Left lobe of liver (tissue), 2 donors: ENCODE measurements around the gene GATA6. TPM values are rescaled to one million over a fixed set of nuclear protein-coding genes. Genes with fewer than 3 reads are reported as not detected.

Source experiments
- ATAC-seq: fragments of 200-7000 bp; cut with Tn5 transposase; one replicate; pipeline ENCODE4 v1.9.1; 2020; ENCODE audit warnings: mild to moderate bottlenecking, moderate library complexity
- DNase-seq: peaks from one replicate; pipeline ENCODE4 v3.0.0-alpha.2; 2020; ENCODE audit warnings: low spot score
- total RNA-seq: library from RNA; stranded (reverse); gene quantifications from one replicate; pipeline ENCODE4 v1.2.1, GENCODE V29; 2021
- donor health status: DM: no; HTN: no; CAD: no; lungs with moderate emphysema.
- donor health status: DM: no; HTN: yes; CAD: no.

GATA6 gene
- total RNA-seq, 1 donor from 2014 or later: 11.7 TPM

DNA sequence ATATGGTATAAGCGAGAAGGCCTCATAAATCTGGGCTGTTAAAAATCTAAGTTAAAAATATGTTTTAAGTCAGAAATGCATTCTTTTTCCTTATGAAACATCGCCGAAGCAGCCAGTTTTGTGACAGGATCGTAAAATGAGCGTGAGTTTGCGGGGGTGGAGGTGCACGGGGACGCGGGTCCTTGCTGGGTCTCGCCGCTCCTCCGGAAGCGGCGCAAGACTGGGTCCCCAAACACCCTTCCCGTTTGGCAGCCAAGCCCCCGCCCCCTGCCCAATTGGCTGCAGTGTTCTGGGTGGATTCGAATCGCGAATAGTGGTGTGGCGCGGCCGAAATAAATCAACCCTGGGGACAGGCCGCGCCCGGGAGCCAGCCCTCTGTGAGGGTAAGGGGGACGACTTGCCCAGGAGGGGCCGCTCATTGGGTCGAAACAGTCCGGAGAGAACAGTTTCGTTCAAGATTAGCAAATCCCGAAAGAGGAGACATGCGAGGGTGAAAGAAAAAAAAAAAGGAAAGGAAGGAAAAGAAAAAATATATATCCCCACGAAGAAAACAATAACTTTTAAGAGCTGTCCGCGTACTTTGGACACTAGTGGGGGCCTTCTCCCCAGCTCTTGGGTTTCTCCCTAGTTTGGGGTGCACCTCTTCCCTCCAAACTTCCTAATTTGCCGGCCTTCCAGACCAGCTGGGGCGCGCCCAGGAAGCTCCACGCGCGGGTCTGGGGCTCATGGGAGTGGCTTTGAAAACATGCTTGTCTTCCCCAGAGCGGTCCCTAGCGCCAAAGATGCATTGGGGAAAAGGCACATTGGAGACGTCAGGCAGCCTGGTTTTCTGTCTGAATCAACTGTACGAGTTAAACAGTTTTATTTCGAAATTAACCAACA, 3.1 kb upstream of the GATA6 start:
- ATAC-seq (peak; percentile 23), DNase-seq (peak; percentile 85)

DNA sequence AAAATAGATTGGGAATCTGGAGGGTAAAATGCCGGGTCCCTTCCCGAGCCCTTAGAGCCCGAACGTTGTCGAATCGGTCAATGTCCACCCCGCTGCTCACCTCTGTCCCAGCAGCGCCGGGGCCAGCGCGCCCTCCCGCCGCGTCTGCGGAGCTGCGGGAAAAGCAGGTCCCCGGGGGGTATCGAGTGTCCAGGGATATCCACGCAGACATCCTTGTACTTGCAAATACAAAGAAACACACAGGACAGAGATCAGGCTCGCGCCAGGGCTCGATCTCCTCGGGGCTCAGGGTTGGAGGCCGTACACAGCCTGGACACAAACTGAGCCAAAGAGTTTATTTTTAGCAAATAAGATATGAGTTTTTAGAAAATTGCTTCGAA, 2.3 kb upstream of the GATA6 start:
- ATAC-seq (peak; percentile 10), DNase-seq (peak; percentile 65)

GRCh38 chr18:22167471-22168241, 1.7 kb upstream of the GATA6 start:
- ATAC-seq (peak; percentile 9), DNase-seq (peak; percentile 78)

- DNase-seq (peak; percentile 70), ATAC-seq (peak; percentile 30)
These were observed 948 bp upstream of the GATA6 start for GRCh38 chr18:22168360-22168921.

DNA sequence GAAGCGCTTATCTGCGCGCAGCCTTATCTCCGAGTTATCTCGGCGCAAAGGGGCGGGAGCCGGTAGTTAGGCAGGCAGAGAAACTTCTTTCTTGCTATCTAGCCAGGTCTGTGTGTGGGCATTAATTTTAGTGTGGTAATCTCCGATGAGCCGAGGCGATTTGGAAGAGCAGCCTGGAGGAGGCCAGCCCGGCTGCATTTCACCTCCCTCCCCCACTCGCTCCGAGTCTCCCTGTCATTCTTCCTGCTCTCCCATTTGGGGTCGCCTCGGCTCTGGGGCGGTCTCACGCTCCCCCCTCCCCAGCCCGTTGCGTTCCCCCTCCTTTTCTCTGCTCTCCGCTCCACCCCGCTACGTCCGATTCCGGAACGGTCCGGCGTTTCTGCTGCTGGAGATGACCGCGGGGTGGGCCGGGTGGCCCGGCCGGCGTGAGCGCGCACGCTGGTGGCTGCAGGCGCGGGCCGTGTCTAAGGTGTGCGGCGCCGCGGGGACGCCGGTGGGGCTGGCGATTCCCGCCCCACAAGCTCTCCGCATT, 566 bp downstream of the GATA6 start:
- DNase-seq (peak; percentile 62), ATAC-seq (peak; percentile 9)

DNA sequence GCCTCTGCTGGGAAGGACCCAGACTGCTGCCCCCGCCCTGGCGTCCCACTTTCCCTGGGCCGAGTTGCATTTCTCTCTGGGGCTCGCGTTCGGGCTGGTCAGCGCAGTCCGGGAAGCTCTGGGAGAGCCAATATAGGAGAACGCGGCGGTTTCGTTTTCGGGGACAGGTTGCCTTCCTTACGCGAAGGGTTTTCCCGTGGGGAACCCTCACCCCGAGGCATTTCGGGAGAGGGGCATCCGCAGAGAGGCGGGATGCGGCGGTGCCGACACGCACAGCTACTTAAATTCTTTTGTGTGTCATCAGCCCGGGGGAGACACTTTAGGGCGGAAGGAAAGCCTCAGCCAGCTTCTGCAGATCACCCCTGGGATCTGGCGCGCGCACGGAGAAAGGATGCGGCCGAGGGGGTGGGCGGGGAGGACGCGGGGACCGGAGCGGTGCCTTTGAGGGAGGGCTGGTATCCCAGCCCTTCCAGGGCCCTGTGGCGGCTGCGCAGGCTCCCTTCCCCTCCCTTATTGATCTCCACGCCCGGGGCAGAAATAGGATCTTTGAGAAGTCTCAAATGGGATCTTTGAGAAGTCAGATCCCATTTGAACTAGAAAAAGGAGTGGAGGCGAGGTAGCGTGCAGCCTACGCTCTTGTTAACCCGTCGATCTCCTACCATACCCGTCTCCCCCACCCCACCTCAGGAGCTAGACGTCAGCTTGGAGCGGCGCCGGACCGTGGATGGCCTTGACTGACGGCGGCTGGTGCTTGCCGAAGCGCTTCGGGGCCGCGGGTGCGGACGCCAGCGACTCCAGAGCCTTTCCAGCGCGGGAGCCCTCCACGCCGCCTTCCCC, 1.2 kb downstream of the GATA6 start:
- peak; percentile 60 for DNase-seq

GRCh38 chr18:22171258-22172119, 2.1 kb downstream of the GATA6 start:
- ATAC-seq: no peak
- no peak for DNase-seq

More for the DNA sequence above, 1.2 kb downstream of the GATA6 start:
- peak; percentile 4 for ATAC-seq

DNA sequence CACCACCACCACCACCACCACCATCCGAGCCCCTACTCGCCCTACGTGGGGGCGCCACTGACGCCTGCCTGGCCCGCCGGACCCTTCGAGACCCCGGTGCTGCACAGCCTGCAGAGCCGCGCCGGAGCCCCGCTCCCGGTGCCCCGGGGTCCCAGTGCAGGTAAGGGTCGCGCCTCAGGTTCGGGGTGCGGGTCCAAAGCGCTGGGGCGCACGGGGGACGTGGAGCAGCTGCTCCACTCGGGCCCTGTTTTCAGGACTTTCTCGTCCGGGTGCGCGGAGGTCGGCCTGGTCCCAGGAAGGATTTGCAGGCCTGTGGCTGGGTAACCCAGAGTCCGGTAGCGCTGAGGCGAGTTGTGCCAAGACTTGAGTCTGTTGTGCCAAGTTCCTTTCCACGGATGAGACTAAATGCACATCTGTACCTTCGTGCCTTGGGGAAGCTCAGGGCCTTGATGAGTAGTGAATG, 2.8 kb downstream of the GATA6 start:
- DNase-seq: no peak
- ATAC-seq: no peak

- DNase-seq (no peak), ATAC-seq (no peak)
These were observed 3.2 kb downstream of the GATA6 start for GRCh38 chr18:22172594-22173049.

DNA sequence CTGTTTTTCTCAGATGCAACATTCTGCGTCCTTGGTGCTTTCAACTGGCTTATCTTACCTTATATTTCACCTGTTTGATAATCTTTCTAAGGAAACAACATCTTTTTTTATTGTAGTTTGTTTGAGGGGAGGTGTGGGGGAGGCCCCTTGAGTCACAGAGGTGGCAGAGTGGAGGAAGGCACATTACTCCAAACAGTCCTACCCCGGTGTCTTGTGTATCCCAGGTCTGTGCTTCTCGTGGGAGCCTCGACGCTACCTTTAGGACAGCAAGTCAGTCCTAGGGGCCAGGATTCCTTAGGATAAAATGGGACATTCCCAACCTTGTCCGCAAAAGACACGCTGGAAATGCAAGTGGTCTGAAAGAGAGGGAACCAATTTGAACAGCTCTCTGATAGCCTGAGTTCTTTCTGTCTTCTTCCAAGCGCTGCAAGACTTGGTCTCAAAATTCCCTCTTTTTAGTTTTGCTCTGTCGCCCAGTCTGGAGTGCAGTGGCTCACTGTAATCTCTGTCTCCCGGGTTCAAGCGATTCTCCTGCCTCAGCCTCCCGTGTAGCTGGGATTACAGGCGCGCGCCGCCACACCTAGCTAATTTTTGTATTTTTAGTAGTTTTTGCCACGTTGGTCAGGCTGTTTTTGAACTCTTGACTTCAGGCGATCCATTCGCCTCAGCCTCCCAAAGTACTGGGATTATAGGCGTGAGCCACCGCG, 4.0 kb downstream of the GATA6 start:
- ATAC-seq (no peak), DNase-seq (no peak)

DNA sequence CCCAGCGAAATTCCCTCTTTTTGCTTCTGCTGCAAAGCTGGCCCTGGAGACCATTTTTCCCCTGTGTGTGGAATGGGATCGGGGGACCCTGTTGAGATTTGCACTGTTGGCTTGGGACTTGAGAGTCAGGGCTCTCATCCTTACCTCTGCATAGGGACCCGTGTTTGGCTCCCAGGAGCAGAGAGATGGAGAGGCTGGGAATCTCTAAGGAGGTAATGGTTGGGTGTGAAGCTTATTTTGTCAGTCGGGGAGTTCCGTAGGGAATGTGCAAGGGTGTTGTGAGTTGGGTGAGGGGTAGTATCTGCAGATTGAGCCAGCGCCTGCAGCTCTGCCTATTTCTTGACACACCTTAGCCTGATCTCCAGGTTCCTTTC, 4.5 kb downstream of the GATA6 start:
- no peak for ATAC-seq
- no peak for DNase-seq

DNA sequence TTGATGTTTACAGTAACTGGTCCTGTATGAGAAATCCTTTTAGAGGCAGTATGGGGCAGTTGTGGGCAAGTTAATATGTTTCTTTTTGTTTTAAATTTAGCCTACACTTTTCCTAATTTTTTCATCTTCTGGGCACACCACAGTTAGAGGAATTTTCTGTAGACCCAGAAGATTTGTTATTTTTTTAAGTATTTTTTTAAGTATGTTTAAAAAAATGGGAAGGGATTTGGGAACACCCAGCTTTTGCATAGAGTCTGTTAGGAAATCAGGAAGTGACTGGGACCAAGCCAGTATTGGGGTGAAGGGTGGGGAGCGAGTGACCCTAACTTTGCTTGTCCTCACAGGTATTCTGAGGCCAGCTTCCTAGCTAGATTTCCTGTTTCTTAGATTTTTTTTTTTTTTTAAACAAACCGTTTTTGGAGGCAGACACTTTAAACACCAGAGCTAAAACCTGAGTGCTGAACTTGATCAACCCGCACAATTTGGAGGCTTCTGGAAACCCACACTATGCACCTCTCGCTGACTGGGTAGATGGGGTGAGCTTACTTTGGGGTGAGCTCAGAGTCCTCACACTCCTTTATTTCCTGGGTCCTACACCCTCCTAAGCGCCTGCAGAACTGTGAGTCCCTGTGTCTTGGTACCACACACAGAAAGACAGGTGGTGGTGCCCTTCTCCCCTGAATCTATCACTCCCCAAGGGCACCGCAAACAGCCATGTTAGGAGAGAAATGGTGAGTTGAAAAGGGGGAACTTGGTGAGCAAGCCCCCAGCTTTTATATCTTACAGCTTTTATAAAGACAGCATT, 5.2 kb downstream of the GATA6 start:
- DNase-seq (no peak), ATAC-seq (no peak)

DNA sequence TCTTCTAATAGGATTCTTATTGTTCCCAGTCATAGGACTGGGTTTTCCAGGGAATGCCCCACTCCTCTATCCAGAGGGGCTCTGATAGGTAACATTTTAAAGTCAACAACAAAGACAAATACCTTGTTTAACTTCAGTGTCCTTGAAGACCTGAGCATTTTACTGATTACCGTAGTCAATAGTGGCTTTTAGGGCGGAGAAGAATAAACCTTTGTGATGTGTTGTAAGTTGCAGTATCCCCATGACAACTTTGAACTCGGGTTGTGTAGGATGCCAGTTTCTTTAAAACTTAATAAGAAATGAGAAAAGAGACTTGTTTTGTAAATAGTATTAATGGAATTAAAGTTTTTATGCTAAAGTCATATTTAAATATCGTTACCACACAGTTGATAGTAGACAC, 6.0 kb downstream of the GATA6 start:
- DNase-seq: no peak
- no peak for ATAC-seq

DNA sequence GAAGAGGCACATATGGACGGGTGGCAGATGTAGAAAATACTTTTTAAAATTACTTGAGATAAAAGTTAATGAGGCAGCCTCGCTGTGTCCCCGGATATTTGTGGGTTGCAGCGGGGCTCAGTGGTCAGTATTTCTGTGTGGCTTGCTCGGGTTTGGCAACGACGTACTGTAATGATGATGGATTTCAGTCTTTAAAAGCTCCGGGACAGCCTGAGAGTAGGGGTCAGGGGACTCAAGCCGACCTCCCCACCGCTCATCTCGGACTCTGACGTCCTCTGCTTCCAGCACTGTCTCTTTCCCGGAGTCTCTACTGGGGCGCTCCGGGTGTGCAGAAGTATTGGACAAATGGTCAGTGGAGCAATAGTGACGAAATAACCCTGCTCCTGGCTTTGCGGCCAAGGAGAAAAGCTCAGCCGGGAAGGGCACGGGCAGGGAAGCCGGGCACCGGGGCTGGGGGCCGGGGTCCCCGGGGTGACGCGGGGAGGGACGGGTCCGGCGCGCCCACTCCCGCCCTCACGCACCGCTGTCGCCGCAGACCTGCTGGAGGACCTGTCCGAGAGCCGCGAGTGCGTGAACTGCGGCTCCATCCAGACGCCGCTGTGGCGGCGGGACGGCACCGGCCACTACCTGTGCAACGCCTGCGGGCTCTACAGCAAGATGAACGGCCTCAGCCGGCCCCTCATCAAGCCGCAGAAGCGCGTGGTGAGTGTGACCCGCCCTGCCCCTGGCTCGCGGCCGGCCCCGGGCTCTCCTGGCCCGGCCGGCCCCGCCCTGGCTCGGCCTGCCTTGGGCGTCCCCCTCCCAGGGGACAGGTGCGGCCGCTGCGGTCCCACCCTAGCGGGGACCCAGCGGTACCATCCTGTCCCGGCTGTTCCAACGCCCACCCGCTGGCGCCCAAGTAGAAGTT, 7.3 kb downstream of the GATA6 start:
- ATAC-seq (no peak), DNase-seq (no peak)

GRCh38 chr18:22177327-22177871, 8.0 kb downstream of the GATA6 start:
- ATAC-seq (no peak), DNase-seq (no peak)

DNA sequence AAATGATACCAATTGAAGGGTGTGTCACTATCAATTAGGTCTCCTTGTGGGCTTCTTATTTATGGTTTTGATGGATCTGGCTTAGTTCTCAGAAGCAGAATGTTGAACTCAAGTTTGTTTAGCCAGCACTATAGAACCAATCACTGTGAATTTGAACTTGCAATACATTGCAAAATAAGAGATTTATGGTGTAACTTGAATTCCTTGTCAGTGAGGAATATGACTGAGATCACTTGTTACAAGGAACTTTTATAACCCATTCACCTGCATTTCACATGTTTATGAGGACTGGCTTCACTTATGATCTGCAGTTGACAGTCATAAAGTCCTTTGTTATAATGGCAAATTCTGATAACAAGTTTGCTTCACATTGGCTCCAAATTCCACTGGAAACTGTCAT, 9.8 kb downstream of the GATA6 start:
- DNase-seq: no peak

DNA sequence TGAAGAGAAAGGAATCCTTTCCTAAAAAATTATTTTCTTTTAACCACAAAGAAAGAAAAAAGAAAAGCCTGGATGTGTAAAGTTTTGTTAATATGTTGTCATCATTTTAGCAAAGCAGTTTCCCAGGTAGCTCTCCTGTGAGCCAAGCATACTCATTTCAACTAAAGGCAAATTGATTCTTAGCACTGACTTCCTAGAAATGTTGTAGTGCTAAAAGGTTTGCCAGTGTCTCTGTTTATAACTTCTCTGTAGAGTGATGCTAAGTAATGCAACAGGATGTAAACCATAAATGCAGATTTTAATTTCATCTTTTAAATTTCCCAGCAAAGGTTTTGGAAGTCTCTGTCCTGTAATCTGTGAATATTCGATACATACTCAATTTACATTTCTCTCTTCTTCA, 10.2 kb downstream of the GATA6 start:
- DNase-seq (no peak), ATAC-seq (no peak)

More for the DNA sequence above, 9.8 kb downstream of the GATA6 start:
- ATAC-seq: no peak
